Measurements from ENCODE around the gene C16orf74.

DNA sequence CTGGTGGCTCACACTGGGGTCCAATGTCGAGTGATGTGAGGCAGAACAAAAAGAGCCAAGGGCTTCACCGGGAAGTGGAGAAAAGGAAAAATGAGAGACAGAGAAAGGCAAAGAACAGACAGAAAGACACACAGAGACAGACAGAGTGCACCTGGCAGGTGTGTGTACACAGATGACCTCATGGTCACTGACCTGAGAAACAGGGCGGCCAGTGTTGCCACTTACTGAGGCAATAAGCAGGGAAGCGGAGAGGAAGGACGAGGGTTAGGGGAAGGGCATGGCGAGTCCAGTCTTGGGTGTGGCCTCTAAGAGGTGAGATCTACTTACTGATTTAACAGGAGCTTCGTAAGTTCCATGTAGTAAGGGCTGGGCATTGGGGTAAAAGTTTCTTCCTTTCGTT is 69.6 kb downstream of the C16orf74 start:
- TF ChIP-seq, protein P1, sequence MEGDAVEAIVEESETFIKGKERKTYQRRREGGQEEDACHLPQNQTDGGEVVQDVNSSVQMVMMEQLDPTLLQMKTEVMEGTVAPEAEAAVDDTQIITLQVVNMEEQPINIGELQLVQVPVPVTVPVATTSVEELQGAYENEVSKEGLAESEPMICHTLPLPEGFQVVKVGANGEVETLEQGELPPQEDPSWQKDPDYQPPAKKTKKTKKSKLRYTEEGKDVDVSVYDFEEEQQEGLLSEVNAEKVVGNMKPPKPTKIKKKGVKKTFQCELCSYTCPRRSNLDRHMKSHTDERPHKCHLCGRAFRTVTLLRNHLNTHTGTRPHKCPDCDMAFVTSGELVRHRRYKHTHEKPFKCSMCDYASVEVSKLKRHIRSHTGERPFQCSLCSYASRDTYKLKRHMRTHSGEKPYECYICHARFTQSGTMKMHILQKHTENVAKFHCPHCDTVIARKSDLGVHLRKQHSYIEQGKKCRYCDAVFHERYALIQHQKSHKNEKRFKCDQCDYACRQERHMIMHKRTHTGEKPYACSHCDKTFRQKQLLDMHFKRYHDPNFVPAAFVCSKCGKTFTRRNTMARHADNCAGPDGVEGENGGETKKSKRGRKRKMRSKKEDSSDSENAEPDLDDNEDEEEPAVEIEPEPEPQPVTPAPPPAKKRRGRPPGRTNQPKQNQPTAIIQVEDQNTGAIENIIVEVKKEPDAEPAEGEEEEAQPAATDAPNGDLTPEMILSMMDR (IDR thresholded peaks at IDR 0.05): no peak
- TF ChIP-seq POLR2A (IDR thresholded peaks at IDR 0.05) (no peak), EP300 (IDR thresholded peaks at IDR 0.05) (no peak)

All from ovary (tissue), 3 donors.